GM12872 (cell line): ENCODE data around the gene BRWD1.

Source experiments
- TF ChIP-seq, protein P1 (sequence below): IDR thresholded peaks from 3 replicates; pipeline ENCODE4 v1.5.1; 2011; ENCODE audit warnings: low read depth, mild to moderate bottlenecking, low read length, moderate library complexity; ENCODE audit not compliant: insufficient read depth

The BRWD1 gene

GRCh38 chr21:39269620-39270019 is 43.8 kb downstream of the BRWD1 start:
- TF ChIP-seq, protein P1, sequence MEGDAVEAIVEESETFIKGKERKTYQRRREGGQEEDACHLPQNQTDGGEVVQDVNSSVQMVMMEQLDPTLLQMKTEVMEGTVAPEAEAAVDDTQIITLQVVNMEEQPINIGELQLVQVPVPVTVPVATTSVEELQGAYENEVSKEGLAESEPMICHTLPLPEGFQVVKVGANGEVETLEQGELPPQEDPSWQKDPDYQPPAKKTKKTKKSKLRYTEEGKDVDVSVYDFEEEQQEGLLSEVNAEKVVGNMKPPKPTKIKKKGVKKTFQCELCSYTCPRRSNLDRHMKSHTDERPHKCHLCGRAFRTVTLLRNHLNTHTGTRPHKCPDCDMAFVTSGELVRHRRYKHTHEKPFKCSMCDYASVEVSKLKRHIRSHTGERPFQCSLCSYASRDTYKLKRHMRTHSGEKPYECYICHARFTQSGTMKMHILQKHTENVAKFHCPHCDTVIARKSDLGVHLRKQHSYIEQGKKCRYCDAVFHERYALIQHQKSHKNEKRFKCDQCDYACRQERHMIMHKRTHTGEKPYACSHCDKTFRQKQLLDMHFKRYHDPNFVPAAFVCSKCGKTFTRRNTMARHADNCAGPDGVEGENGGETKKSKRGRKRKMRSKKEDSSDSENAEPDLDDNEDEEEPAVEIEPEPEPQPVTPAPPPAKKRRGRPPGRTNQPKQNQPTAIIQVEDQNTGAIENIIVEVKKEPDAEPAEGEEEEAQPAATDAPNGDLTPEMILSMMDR = no peak

DNA sequence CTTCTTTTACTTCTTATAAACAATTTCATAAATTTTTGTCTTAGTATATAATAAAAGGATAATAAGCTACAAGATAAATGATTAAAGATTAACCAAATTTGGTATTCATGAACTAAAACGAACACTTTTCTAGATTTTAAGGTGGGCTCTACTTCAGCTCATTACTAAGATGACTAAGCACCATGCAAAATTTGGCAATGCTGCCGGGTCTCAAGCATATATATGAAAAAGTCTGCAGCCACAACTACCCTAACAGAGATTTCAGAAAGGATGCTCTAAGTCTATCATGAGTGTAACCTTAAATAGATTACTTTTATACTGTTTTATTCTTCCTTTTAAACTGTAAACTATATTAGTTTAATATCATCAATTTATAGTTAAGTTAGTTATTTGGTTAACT is 47.8 kb downstream of the BRWD1 start:
- TF ChIP-seq, protein P1 = no peak

GRCh38 chr21:39263372-39263771 is 50.1 kb downstream of the BRWD1 start:
- TF ChIP-seq, protein P1 = no peak

- TF ChIP-seq, protein P1 = no peak
Measured at GRCh38 chr21:39258207-39258606, 55.2 kb downstream of the BRWD1 start.

- TF ChIP-seq, protein P1 = no peak
Measured at GRCh38 chr21:39251326-39251725, 62.1 kb downstream of the BRWD1 start.

- TF ChIP-seq, protein P1 = no peak
Measured at GRCh38 chr21:39238275-39238674, 75.2 kb downstream of the BRWD1 start.

DNA sequence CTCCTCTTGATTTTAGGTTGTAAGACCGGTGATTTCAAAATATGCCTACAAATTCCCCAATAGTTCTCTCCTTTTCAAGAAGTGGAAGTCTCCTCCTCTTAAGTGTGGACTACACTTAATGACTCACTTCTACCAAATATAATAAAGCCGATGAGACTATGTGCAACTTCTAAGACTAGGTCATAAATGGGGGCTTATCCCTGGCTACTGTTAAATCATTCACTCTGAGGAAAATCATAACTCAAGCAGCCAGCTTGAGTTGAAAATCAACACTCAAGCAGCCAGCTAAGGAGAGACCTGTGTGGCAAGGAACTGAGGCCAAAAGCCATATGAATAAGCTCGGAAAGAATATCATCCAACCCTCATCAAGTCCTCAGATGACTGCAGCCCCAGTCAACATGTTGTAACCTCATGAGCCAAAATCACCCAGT is 80.6 kb downstream of the BRWD1 start:
- TF ChIP-seq, protein P1 = no peak

GRCh38 chr21:39224930-39225329 is 88.5 kb downstream of the BRWD1 start:
- TF ChIP-seq, protein P1 = no peak
